GM12878 (cell line): Measurements from ENCODE around the gene RFX7.

ENCODE experiments used
- BCL11A ChIP-seq: IDR thresholded peaks from 2 replicates; pipeline ENCODE4 v1.6.1; 2011; ENCODE audit warnings: low read depth, low read length
- BHLHE40 ChIP-seq, 2 experiments: fragments of 450-650 bp in 1 of 2; IDR thresholded peaks; 2 replicates each; pipeline ENCODE4 v1.6.1; 2011 to 2017; ENCODE audit warnings: low read depth in 2 of 2, borderline replicate concordance in 1 of 2, improper control_type of control experiment in 1 of 2, low read length in 1 of 2, mild to moderate bottlenecking in 1 of 2
- NFYB ChIP-seq: IDR thresholded peaks from 2 replicates; pipeline ENCODE4 v1.6.1; 2011; ENCODE audit warnings: low read depth, mild to moderate bottlenecking, low read length, improper control_type of control experiment, moderate library complexity; ENCODE audit not compliant: insufficient read depth
- REST ChIP-seq: IDR thresholded peaks from 2 replicates; pipeline ENCODE4 v1.6.1; 2012; ENCODE audit warnings: mild to moderate bottlenecking, low read depth, low read length
- TF ChIP-seq, protein P1 (sequence below), 3 experiments: IDR thresholded peaks in 2 of 3; conservative IDR thresholded peaks in 1 of 3; 2 replicates each; pipeline ENCODE4 v1.5.1; 2011; ENCODE audit warnings: low read depth in 3 of 3, low read length in 3 of 3, mild to moderate bottlenecking in 3 of 3, control low read depth in 2 of 3, moderate library complexity in 2 of 3, inconsistent platforms in 1 of 3, mixed read lengths in 1 of 3; ENCODE audit not compliant: control insufficient read depth in 2 of 3, insufficient read depth in 1 of 3; ENCODE audit errors: extremely low read depth in 1 of 3
- TF ChIP-seq, protein P2 (sequence below): fragments of 150-350 bp; IDR thresholded peaks from 2 replicates; pipeline ENCODE4 v1.6.1; 2016; ENCODE audit warnings: low read depth, low read length

GRCh38 chr15:56240390-56240789 is 3.3 kb downstream of the RFX7 start:
- TF ChIP-seq NFYB (no peak), BCL11A (no peak), BHLHE40 (IDR thresholded peaks at IDR 0.05; ENCODE audit: borderline replicate concordance in 1 of 2, low read depth in 2 of 2, low read length in 1 of 2) (no peak), REST (no peak)
- TF ChIP-seq, protein P1, sequence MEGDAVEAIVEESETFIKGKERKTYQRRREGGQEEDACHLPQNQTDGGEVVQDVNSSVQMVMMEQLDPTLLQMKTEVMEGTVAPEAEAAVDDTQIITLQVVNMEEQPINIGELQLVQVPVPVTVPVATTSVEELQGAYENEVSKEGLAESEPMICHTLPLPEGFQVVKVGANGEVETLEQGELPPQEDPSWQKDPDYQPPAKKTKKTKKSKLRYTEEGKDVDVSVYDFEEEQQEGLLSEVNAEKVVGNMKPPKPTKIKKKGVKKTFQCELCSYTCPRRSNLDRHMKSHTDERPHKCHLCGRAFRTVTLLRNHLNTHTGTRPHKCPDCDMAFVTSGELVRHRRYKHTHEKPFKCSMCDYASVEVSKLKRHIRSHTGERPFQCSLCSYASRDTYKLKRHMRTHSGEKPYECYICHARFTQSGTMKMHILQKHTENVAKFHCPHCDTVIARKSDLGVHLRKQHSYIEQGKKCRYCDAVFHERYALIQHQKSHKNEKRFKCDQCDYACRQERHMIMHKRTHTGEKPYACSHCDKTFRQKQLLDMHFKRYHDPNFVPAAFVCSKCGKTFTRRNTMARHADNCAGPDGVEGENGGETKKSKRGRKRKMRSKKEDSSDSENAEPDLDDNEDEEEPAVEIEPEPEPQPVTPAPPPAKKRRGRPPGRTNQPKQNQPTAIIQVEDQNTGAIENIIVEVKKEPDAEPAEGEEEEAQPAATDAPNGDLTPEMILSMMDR (IDR thresholded peaks at IDR 0.05 in 2 of 3, conservative IDR thresholded peaks at IDR 0.05 in 1 of 3; ENCODE audit: control insufficient read depth in 2 of 3, extremely low read depth in 1 of 3, insufficient read depth in 1 of 3, low read depth in 3 of 3, low read length in 3 of 3): no peak
- TF ChIP-seq, protein P2, sequence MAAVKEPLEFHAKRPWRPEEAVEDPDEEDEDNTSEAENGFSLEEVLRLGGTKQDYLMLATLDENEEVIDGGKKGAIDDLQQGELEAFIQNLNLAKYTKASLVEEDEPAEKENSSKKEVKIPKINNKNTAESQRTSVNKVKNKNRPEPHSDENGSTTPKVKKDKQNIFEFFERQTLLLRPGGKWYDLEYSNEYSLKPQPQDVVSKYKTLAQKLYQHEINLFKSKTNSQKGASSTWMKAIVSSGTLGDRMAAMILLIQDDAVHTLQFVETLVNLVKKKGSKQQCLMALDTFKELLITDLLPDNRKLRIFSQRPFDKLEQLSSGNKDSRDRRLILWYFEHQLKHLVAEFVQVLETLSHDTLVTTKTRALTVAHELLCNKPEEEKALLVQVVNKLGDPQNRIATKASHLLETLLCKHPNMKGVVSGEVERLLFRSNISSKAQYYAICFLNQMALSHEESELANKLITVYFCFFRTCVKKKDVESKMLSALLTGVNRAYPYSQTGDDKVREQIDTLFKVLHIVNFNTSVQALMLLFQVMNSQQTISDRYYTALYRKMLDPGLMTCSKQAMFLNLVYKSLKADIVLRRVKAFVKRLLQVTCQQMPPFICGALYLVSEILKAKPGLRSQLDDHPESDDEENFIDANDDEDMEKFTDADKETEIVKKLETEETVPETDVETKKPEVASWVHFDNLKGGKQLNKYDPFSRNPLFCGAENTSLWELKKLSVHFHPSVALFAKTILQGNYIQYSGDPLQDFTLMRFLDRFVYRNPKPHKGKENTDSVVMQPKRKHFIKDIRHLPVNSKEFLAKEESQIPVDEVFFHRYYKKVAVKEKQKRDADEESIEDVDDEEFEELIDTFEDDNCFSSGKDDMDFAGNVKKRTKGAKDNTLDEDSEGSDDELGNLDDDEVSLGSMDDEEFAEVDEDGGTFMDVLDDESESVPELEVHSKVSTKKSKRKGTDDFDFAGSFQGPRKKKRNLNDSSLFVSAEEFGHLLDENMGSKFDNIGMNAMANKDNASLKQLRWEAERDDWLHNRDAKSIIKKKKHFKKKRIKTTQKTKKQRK: no peak
